ENCODE results near the gene FTCD. TPM values are rescaled to one million over a fixed set of nuclear protein-coding genes. Genes with fewer than 3 reads are reported as not detected.

FTCD gene
- total and polyA plus RNA-seq, 2 of the 8 experiments (the other 6 are each of a cell fraction or from before 2014, with no cell fraction given), result 3.3 to 4.9 TPM

DNA sequence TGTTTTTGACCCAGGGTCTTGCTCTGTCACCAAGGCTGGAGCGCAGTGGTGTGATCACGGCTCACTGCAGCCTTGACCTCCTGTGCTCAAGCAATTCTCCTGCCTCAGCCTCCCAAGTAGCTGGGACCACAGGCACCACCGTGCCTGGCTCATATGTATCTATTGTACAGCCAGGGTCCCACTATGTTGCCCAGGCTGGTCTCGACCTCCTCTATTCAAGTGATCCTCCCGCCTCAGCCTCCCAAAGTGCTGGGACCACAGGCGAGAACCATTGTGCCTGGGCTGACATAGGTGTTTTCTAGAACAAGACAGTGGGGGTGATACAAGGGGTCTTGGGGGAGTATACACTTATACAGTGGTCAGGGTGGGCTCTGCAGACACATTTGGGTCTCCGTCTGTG is 17.5 kb downstream of the FTCD start:
- H3K9me3 ChIP-seq (ENCODE audit: insufficient read depth in 2 of 2, low read depth in 1 of 2, low read length in 1 of 2), result peaks cover 0 to 2% of the 10 kb centered on the region in 2 experiments; a peak in 1 of 4 replicates
- H3K4me2 ChIP-seq (ENCODE audit: insufficient read depth in 1 of 2, low read depth in 2 of 2, low read length in 2 of 2), result no peak overlapping the region
- H3K27me3 ChIP-seq (replicated peaks in 1 of 4; ENCODE audit: control insufficient read depth in 3 of 4, extremely low read depth in 1 of 4, insufficient read depth in 3 of 4, low read length in 3 of 4), result peaks cover 0 to 22% (median 8%) of the 10 kb centered on the region in 4 experiments; a peak in 4 of 7 replicates
- no peak overlapping the region for H4K8ac ChIP-seq (ENCODE audit: extremely low read depth, insufficient read depth, low read length)
- 93% methylated on average over 6 of the region's 7 CpGs; no CpG with 5 or more reads in 1 of the 2 experiments for WGBS, 2 experiments (ENCODE audit: extremely low coverage in 1 of 2, insufficient coverage in 1 of 2, insufficient read length in 1 of 2, insufficient replicate concordance in 2 of 2, low coverage in 1 of 2, low lambda C conversion rate in 2 of 2, missing lambda C conversion rate in 1 of 2)
- H3K18ac ChIP-seq (ENCODE audit: extremely low read depth, low read length), result no peak overlapping the region
- H2AFZ ChIP-seq (ENCODE audit: low read length), result no peak overlapping the region
- FAIRE-seq, result no peak
- ChIA-PET CTCF (ENCODE audit: partially characterized antibody) (interaction anchor here (0.7 to 1.9 kb wide), 3 partner anchors 9 to 15 kb away, joined by 4 to 6 read pairs (median 5); no protein-coding TSS in a partner anchor), POLR2A (ENCODE audit: partially characterized antibody) (interaction anchor here (0.6 kb wide), 2 partner anchors 16 to 46 kb away, joined by 3 read pairs; no protein-coding TSS in a partner anchor)
- H2AK5ac ChIP-seq (ENCODE audit: low read depth, low read length), result no peak overlapping the region
- H3K4me3 ChIP-seq (ENCODE audit: extremely low read depth in 1 of 4, insufficient read depth in 2 of 4, low read depth in 3 of 4, low read length in 4 of 4), result no peak overlapping the region
- no peaks in the 10 kb centered on the region for H3K79me2 ChIP-seq (ENCODE audit: control insufficient read depth in 1 of 2, insufficient read depth in 2 of 2, low read length in 2 of 2)
- no peaks in the 10 kb centered on the region for H3K36me3 ChIP-seq (ENCODE audit: control insufficient read depth in 2 of 4, insufficient read depth in 4 of 4, low read length in 3 of 4)
- H3K14ac ChIP-seq (ENCODE audit: insufficient read length), result no peak overlapping the region
- H3K23me2 ChIP-seq (ENCODE audit: low read depth, low read length), result peaks cover 4% of the 10 kb centered on the region; the same call in 1 of the 2 replicates
- H2BK15ac ChIP-seq (ENCODE audit: low read length), result no peak overlapping the region
- no peak overlapping the region for H3K27ac ChIP-seq (ENCODE audit: low read depth, low read length)
- H2BK20ac ChIP-seq (ENCODE audit: low read length), result no peak overlapping the region
- no peaks in the 10 kb centered on the region for H4K20me1 ChIP-seq (replicated peaks in 1 of 2; ENCODE audit: control insufficient read depth in 1 of 2, insufficient read depth in 2 of 2, low read length in 2 of 2)
- H4K5ac ChIP-seq (ENCODE audit: insufficient read length, low read depth, low read length), result no peak overlapping the region
- no peak overlapping the region for H2BK12ac ChIP-seq (ENCODE audit: low read depth, low read length)
- no peak overlapping the region for H4K91ac ChIP-seq (replicated peaks; ENCODE audit: insufficient read length, low read length)
- DNase-seq (ENCODE audit: low read depth in 1 of 2, low spot score in 2 of 2), result no peak
- H3K79me1 ChIP-seq (ENCODE audit: low read depth, low read length), result no peaks in the 10 kb centered on the region
- no peak overlapping the region for H3K56ac ChIP-seq (replicated peaks; ENCODE audit: insufficient read length, low read depth, low read length)
- H3K4ac ChIP-seq (replicated peaks; ENCODE audit: insufficient read length, low read depth, low read length), result no peak overlapping the region
- peaks cover 0 to 10% (median 0%) of the 10 kb centered on the region in 4 experiments; a peak in 3 of 7 replicates for H3K4me1 ChIP-seq (replicated peaks in 1 of 4; ENCODE audit: control insufficient read depth in 3 of 4, insufficient read depth in 4 of 4, low read length in 3 of 4)
- H3K23ac ChIP-seq (ENCODE audit: insufficient read length), result no peak overlapping the region
- H2BK5ac ChIP-seq (ENCODE audit: low read depth, low read length), result no peak overlapping the region
- no peak overlapping the region for H3K9ac ChIP-seq (replicated peaks in 1 of 4; ENCODE audit: extremely low read depth in 1 of 4, low read depth in 3 of 4, low read length in 3 of 4)
- H2BK120ac ChIP-seq (replicated peaks; ENCODE audit: low read depth, low read length), result no peak overlapping the region
- TF ChIP-seq JUND (IDR thresholded peaks at IDR 0.05; ENCODE audit: low read length) (no peak), SAP30 (IDR thresholded peaks at IDR 0.05; ENCODE audit: insufficient read depth, insufficient replicate concordance, low read length) (no peak), USF2 (IDR thresholded peaks at IDR 0.05; ENCODE audit: low read length) (no peak), CTCF (IDR thresholded peaks at IDR 0.05; ENCODE audit: control extremely low read depth in 1 of 3, insufficient read depth in 1 of 3, low read depth in 1 of 3, low read length in 3 of 3) (no peak), YY1 (IDR thresholded peaks at IDR 0.05; ENCODE audit: low read depth, low read length) (no peak), RNF2 (IDR thresholded peaks at IDR 0.05; ENCODE audit: borderline replicate concordance, low read depth, low read length, missing control alignments, poor library complexity, severe bottlenecking) (no peak), ZNF274 (IDR thresholded peaks at IDR 0.05; ENCODE audit: borderline replicate concordance, extremely low read depth, low read length) (no peak)

Data from H1 (cell line).